Kidney epithelial cell (primary cell): ENCODE results near the gene ASTE1. TPM values are rescaled to one million over a fixed set of nuclear protein-coding genes. Genes with fewer than 3 reads are reported as not detected.

Experiments used
- DNase-seq: peaks from one replicate; pipeline ENCODE4 v3.0.0-alpha.2; 2010; ENCODE audit warnings: low read depth
- H3K27me3 ChIP-seq: 2 replicates; pipeline ENCODE4 v1.6.0; 2011; ENCODE audit warnings: low read length; ENCODE audit not compliant: control insufficient read depth, insufficient read depth
- H3K36me3 ChIP-seq: 2 replicates; pipeline ENCODE4 v1.5.1; 2011; ENCODE audit warnings: low read length; ENCODE audit not compliant: control insufficient read depth, insufficient read depth
- H3K4me3 ChIP-seq: 2 replicates; pipeline ENCODE4 v1.5.1; 2011; ENCODE audit warnings: low read depth, mild to moderate bottlenecking, control low read depth, low read length
- CTCF ChIP-seq: IDR thresholded peaks from 2 replicates; pipeline ENCODE4 v1.5.1; 2011; ENCODE audit warnings: mild to moderate bottlenecking, moderate library complexity, low read length, control low read depth, inconsistent platforms; ENCODE audit not compliant: insufficient read depth, poor library complexity, severe bottlenecking
- total RNA-seq: library from RNA; depleted of rRNA; stranded (reverse); fragments of >200 nt; gene quantifications from 2 replicates; pipeline ENCODE4 v1.2.3, GENCODE V29; 2015

Gene ASTE1
- total RNA-seq, 1 donor from 2014 or later, result 4.1 TPM

GRCh38 chr3:131004603-131005002 lies 22.0 kb downstream of the ASTE1 start:
- H3K27me3 ChIP-seq, result no peaks in the 10 kb centered on the region
- no peaks in the 10 kb centered on the region for H3K36me3 ChIP-seq
- DNase-seq, result no peak
- no peak overlapping the region for H3K4me3 ChIP-seq
- no peak for TF ChIP-seq CTCF

GRCh38 chr3:131001071-131001470 lies 25.6 kb downstream of the ASTE1 start:
- H3K27me3 ChIP-seq, result no peaks in the 10 kb centered on the region
- TF ChIP-seq CTCF, result no peak
- no peaks in the 10 kb centered on the region for H3K36me3 ChIP-seq
- DNase-seq, result no peak
- no peak overlapping the region for H3K4me3 ChIP-seq

- no peak for DNase-seq
- TF ChIP-seq CTCF, result no peak
- H3K4me3 ChIP-seq, result no peak overlapping the region
- H3K36me3 ChIP-seq, result no peaks in the 10 kb centered on the region
- no peaks in the 10 kb centered on the region for H3K27me3 ChIP-seq
Measured at GRCh38 chr3:130997289-130997688, 29.3 kb downstream of the ASTE1 start.

- Histone ChIP-seq H3K27me3 (no peaks in the 10 kb centered on the region), H3K4me3 (no peak overlapping the region), H3K36me3 (no peaks in the 10 kb centered on the region)
- no peak for TF ChIP-seq CTCF
- DNase-seq, result no peak
Measured at GRCh38 chr3:130992344-130992743, 34.3 kb downstream of the ASTE1 start.

- Histone ChIP-seq H3K36me3 (no peaks in the 10 kb centered on the region), H3K27me3 (no peaks in the 10 kb centered on the region), H3K4me3 (no peak overlapping the region)
- no peak for DNase-seq
- no peak for TF ChIP-seq CTCF
Measured at GRCh38 chr3:130991126-130991525, 35.5 kb downstream of the ASTE1 start.

- no peak for DNase-seq
- Histone ChIP-seq H3K36me3 (no peaks in the 10 kb centered on the region), H3K4me3 (no peak overlapping the region), H3K27me3 (no peaks in the 10 kb centered on the region)
- no peak for TF ChIP-seq CTCF
Measured at GRCh38 chr3:130990282-130990681, 36.3 kb downstream of the ASTE1 start.
